Kidney epithelial cell (primary cell): ENCODE data around the gene TFIP11. TPM values are rescaled to one million over a fixed set of nuclear protein-coding genes. Genes with fewer than 3 reads are reported as not detected.

Source experiments
- DNase-seq: peaks from one replicate; pipeline ENCODE4 v3.0.0-alpha.2; 2010; ENCODE audit warnings: low read depth
- H3K27me3 ChIP-seq: 2 replicates; pipeline ENCODE4 v1.6.0; 2011; ENCODE audit warnings: low read length; ENCODE audit not compliant: control insufficient read depth, insufficient read depth
- H3K36me3 ChIP-seq: 2 replicates; pipeline ENCODE4 v1.5.1; 2011; ENCODE audit warnings: low read length; ENCODE audit not compliant: control insufficient read depth, insufficient read depth
- H3K4me3 ChIP-seq: 2 replicates; pipeline ENCODE4 v1.5.1; 2011; ENCODE audit warnings: low read depth, mild to moderate bottlenecking, control low read depth, low read length
- total RNA-seq: library from RNA; depleted of rRNA; stranded (reverse); fragments of >200 nt; gene quantifications from 2 replicates; pipeline ENCODE4 v1.2.3, GENCODE V29; 2015
- TF ChIP-seq, protein P1 (sequence below): IDR thresholded peaks from 2 replicates; pipeline ENCODE4 v1.5.1; 2011; ENCODE audit warnings: mild to moderate bottlenecking, moderate library complexity, low read length, control low read depth, inconsistent platforms; ENCODE audit not compliant: insufficient read depth, poor library complexity, severe bottlenecking

The TFIP11 gene
- total RNA-seq, 1 donor from 2014 or later, result 45.8 TPM

GRCh38 chr22:26442086-26442756 lies 70.1 kb downstream of the TFIP11 start:
- DNase-seq, result no peak
- Histone ChIP-seq H3K27me3 (no peaks in the 10 kb centered on the region), H3K4me3 (no peak overlapping the region), H3K36me3 (no peaks in the 10 kb centered on the region)
- TF ChIP-seq, protein P1, sequence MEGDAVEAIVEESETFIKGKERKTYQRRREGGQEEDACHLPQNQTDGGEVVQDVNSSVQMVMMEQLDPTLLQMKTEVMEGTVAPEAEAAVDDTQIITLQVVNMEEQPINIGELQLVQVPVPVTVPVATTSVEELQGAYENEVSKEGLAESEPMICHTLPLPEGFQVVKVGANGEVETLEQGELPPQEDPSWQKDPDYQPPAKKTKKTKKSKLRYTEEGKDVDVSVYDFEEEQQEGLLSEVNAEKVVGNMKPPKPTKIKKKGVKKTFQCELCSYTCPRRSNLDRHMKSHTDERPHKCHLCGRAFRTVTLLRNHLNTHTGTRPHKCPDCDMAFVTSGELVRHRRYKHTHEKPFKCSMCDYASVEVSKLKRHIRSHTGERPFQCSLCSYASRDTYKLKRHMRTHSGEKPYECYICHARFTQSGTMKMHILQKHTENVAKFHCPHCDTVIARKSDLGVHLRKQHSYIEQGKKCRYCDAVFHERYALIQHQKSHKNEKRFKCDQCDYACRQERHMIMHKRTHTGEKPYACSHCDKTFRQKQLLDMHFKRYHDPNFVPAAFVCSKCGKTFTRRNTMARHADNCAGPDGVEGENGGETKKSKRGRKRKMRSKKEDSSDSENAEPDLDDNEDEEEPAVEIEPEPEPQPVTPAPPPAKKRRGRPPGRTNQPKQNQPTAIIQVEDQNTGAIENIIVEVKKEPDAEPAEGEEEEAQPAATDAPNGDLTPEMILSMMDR, result no peak

Other genes starting within 250 kb of the TFIP11 start
- gene ASPHD2, start 83.2 kb downstream of the TFIP11 start, total RNA-seq, result 10.6 and 16.3 TPM in 2 replicates
- 43.9 and 46.4 TPM in 2 replicates for gene HPS4, start 28.7 kb downstream of the TFIP11 start, total RNA-seq
- gene SRRD, start 28.6 kb downstream of the TFIP11 start, total RNA-seq, result 33.4 and 45.0 TPM in 2 replicates
- 26.2 and 33.4 TPM in 2 replicates for gene TPST2, start 77.7 kb upstream of the TFIP11 start, total RNA-seq
- not detected in 2 replicates for gene CRYBB1, start 105.6 kb upstream of the TFIP11 start, total RNA-seq
- gene CRYBA4, start 109.5 kb upstream of the TFIP11 start, total RNA-seq, result not detected in 2 replicates
- gene MIAT, start 145.1 kb upstream of the TFIP11 start, total RNA-seq, result 0.50 and 3.0 TPM in 2 replicates